Middle frontal gyrus (tissue), 1 donor: ENCODE measurements around the gene EVA1C.
"Not testable (repeated sequence)": the region's sequence is repeated elsewhere in the genome, so short reads cannot be mapped to it uniquely, and the experiment has no call there.

Source experiments
- DNase-seq: peaks from one replicate; pipeline ENCODE4 v3.0.0-alpha.2; 2015; ENCODE audit warnings: low spot score; ENCODE audit errors: extremely low spot score

The EVA1C gene

DNA sequence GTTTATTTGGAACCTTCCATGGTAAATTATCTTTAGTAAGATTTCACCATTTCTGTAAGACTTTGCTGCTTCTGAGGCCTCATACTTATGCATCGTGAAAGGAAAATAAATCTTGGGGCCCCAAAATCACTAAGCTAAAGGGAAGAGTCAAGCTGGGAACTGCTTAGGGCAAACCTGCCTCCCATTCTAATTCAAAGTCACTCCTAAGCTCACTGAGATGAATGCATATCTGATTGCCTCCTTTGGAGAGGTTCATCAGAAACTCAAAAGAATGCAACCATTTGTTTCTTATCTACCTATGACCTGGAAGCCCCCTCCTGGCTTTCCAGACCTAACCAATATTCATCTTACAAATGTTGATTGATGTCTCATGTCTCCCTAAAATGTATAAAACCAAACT is 149.0 kb downstream of the EVA1C start:
- not testable (repeated sequence) for DNase-seq

DNA sequence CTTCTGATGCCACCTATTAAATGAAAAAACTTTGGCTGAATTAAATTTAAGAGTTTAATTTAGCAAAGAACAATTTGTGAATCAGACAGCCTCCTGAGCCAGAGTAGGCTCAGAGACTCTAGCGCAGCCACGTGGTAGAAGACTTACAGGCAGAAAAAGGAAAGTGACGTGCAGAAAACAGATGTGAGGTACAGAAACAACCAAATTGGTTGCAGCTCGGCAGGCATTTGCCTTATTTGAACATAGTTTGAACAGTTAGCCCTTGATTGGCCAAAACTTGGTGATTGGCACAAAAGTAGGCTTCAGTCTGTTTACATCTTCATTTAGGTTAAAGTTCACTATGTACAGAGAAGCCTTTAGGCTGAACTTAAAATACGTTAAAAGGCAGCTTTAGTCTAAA is 149.9 kb downstream of the EVA1C start:
- DNase-seq: no peak

DNA sequence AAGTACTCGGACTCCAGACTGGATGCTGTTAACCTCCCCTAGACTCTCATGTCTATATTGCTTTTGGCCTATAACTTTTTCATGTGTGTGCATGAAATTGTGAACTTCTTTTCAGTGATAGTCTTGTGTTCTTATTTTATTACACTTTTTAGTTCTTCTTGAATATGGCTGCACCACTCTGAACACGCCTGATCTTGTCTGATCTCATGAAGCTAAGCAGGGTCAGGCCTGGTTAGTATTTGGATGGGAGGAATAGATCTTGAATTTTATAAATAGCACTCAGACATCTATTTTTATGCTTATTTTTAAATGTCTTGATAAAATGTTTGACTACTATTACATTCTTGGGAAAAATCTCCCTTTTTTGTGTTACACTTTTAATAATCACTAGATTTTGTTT is 150.4 kb downstream of the EVA1C start:
- no peak for DNase-seq
